ENCODE data around the gene MCF2L. TPM values are rescaled to one million over a fixed set of nuclear protein-coding genes. Genes with fewer than 3 reads are reported as not detected.

Gene MCF2L
- total RNA-seq, 1 donor from 2014 or later: 115 TPM

- DNase-seq (ENCODE audit: low spot score): no peak
Observed at GRCh38 chr13:112979406-112979902, 10.4 kb downstream of the MCF2L start.

DNA sequence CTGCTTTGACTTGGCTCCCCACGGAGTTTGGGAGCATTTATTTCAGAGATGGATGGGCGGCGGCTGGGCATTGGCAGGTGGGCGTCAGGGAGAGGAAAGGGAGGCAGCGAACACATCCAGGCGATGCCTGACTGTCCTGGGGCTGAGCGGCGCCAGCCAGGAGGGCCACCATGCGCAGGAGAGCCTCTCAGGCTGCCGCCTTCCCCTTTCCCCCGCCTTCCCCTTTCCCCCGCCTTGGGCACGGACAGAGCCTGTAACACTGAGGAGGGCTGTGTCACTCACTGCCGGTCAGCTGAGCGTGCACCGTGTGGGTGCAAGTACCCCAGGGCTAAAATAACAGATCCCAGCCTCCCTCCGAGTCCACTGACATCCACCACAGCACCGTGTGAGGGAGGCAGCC lies 11.4 kb downstream of the MCF2L start:
- no peak for DNase-seq (ENCODE audit: low spot score)

GRCh38 chr13:112981451-112981850 lies 12.4 kb downstream of the MCF2L start:
- no peak for DNase-seq (ENCODE audit: low spot score)

DNA sequence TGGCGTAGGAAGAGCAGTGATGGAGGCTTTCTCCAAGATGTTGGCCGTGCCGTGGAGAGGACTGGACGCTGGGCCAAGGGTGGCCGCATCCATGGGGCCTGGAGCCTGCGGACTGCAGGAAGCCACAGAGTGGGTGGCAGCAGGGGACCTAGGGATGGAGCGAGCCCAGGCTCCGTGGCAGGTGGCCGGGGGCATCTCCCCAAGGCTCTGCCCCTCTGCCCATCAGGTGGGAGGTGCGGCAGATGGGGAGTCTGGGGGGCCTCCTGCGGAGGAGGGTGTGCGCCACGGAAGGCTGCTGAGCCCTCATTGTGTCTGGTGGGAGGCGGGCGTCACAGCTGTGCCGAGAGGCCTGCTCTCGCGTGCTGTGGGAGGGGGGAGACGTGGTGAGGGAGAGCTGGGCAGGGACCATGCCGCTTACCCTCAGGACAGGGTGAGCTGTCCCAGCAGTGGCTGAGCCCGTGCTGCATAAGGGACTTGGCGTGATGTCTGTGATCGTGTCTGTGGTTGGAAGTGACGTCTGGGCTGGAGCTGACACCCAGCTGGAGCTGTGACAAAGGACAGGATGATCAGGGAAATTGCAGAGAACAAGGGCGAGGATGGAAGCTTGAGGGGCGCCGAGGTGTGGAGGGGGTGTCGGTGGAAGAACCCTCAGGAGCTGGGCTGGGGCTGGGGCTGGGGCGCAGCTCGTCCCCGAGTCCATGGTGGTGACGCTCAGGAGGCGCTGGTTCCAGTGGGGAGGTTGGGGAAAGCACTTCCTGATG lies 13.4 kb downstream of the MCF2L start:
- no peak for DNase-seq (ENCODE audit: low spot score)

- no peak for DNase-seq (ENCODE audit: low spot score)
Observed at GRCh38 chr13:112983042-112983305, 14.0 kb downstream of the MCF2L start.

DNA sequence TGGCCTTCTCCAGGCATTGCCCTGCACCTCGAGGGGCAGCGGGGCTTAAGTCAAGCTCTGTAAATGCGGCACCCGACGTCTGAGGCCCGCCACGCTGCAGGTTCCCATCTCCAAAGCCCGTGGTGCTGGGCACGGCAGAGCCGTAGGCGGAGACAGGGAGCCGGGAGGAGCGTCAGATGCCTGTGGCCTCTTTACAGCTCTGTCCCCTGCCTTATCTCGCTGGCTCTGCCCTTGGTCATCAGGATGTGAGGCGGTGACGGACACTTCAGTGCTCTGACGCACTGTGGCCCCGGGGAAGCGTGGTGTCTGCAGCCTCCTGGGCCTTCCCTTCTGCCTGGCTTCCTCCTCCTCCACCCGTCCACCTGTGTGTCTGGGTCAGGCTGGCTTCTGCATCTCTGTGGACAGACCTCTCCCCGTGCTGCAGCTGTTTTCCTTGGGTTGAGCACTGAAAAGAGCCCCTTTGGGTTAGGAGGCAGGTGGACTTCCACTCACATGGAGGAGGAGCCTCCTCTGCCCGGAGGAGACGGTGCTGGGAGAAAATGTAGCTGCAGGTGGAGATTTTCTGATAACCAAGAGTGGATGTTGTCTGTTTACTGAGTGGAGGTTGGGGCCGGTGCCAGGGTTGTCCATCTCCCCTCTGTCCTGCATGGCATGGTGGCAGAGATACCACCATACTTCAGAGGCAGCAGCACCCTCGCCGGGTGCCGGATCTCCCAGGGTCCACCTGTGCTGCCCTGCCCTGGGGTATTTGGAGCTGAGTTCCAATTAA lies 14.6 kb downstream of the MCF2L start:
- DNase-seq (ENCODE audit: low spot score): no peak

DNA sequence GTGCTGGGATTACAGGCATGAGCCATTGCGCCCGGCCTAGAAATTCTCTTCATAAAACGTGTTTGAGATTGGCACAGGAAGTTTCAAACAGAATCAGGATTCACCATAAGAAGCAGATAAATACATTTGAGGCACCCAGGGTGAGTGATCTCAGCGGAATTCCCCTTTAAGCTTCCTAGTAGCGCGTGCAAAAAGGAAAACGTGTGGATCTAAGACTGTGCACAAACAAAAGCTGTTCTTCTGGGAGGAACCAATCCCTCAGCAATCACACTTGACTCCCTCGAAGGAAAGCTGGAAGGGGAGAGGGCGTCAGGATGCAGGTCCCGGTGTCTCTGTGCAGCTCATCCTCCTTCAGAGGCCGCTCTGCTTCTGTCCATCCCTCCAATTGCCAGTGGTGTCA lies 15.5 kb downstream of the MCF2L start:
- DNase-seq (ENCODE audit: low spot score): no peak

- no peak for DNase-seq (ENCODE audit: low spot score)
Observed at GRCh38 chr13:112984954-112985802, 16.2 kb downstream of the MCF2L start.

GRCh38 chr13:112985803-112986408 lies 16.9 kb downstream of the MCF2L start:
- DNase-seq (ENCODE audit: low spot score): no peak

DNA sequence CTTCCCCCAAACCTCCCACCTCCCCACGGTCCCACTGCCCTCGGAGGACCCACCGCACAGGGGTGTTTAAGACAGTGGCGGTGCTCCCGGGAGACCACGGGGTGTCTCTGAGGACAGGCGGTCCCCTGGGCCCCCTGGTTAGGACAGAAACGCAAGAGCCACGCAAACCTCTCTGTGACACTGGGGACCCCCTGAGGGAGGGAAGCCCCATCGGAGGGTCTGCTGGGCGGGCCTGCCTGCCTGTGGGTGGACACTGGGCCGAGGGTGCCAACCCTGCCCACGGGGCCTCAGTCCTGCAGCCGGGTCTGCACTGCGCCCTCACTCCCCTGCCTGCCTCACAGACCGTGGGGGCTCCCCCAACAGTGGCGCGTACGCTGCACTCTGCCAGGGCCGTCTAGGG lies 17.5 kb downstream of the MCF2L start:
- DNase-seq (ENCODE audit: low spot score): no peak

GRCh38 chr13:112986946-112987681 lies 18.1 kb downstream of the MCF2L start:
- no peak for DNase-seq (ENCODE audit: low spot score)

DNA sequence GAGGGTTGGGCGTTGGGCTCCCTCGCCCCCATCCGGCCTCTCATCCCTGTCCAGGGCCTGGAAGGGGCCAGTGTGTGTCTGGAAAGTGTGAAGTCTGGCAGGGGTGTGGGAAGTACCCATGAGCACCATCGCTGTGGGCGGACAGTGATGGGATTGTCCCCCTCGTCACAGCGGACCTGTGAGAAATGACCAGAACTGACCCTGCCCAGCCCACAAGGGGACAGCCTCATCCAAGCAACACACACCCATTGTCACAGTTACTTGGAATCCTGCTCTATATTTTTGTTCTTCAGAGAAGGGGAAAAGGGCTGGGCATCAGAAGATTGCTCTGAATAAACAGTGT lies 18.6 kb downstream of the MCF2L start:
- DNase-seq (ENCODE audit: low spot score): no peak

- peak; percentile 62 for DNase-seq (ENCODE audit: low spot score)
Observed at GRCh38 chr13:112990783-112991182, 21.8 kb downstream of the MCF2L start.

DNA sequence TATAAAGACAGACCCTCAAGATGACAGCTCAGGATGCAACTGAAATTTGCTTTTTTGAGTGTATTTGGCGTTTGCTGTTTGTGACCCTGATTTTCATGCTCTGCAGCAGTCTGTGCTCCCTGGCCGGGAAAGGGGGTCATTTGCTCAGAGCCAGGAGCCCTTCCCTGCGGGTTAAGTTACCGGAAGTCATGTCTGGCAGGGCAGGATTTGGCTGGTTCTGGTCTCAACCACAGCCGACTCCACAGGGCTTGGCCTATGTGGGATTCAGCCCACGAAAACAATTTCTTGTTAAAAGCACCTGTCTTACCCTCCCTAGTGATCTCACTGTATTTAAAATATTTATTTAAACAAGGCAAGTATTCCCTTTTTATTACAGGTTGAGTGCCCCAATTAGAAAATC lies 22.6 kb downstream of the MCF2L start:
- DNase-seq (ENCODE audit: low spot score): no peak

- no peak for DNase-seq (ENCODE audit: low spot score)
Observed at GRCh38 chr13:112992931-112993680, 24.1 kb downstream of the MCF2L start.

DNA sequence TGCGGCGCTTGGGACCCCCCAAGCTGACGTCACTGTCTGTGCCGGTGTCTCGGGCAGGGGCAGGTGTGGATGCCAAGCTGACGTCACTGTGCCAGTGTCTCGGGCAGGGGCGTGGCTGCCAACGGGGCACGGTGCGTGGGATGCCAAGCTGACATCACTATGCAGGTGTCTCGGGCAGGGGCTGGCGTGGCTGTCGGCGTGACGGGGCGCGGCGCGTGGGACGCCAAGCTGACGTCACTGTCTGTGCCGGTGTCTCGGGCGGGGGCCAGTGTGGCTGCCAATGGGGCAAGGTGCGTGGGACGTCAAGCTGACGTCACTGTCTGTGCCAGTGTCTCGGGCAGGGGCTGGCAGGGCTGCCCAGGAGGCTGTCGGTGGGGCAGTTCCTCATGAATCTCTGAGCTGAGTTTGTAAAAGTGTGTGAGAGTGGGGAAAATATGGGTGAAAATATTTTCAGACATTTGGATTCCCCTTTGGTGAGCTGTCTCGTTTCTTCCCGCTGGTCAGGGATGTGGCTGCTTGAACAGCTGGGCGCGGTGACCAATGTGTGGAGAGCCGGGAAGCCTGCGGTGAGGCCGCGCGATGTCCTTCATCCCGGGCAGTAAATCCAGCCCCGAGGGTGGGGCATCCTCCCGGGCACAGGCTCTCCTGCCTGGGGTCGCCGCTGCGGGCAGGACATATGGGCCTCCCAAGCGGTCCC lies 25.2 kb downstream of the MCF2L start:
- DNase-seq (ENCODE audit: low spot score): no peak

DNA sequence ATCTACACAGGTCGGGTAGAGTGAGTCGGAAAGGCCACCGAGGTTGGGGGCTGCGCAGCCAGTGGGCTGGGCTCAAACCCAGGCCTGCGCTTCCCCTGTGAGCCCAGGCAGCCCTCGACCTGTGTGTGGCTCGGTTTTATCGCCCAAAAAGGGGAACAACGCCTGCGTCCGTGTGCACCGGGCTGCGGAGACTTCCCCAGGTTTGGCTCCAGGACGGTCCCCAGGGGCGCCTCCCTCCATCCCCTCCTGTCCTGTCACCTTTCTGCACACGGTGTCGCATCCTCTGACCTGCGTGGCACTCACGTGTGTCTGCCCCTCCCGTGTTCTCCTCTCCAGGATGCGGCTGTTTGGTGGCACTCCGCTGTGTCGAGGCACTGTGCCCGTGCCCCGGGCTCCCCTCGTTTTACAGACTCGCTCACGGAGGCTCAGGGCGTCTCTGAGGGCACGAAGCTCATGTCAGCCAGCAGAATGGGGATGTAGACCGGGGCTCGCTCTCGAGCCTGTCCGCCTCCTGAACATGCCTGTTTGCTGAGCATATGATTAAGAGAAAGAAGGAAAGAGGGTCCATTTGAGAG lies 25.9 kb downstream of the MCF2L start:
- no peak for DNase-seq (ENCODE audit: low spot score)

- peak; percentile 67 for DNase-seq (ENCODE audit: low spot score)
Observed at GRCh38 chr13:112995395-112996191, 26.6 kb downstream of the MCF2L start.

DNA sequence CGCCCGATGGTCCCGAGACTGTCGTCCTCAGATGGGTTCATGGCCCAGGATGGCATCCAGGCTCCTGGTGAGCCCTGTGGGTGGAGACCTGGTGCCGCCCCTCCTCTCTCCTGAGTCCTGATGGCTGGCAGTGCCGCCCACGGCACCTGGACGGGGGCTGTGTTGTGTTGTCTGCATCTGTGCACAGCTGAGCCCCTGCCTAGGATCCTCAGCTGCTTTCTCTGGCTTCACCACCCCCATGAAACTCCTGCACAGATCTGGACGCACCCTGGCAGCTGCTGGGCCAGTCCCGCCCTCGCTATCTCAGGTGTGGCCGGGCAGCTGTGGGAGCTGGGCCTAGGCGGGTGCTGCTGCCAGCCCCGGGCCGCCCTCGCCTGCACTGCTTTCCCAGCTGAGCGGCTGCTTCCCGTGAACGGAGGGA lies 27.7 kb downstream of the MCF2L start:
- no peak for DNase-seq (ENCODE audit: low spot score)

Measured in ureter (tissue), 1 donor.